WTC11 (cell line): Measurements from ENCODE around the gene LY6G6C. TPM values are rescaled to one million over a fixed set of nuclear protein-coding genes. Genes with fewer than 3 reads are reported as not detected.

Experiments
- ATAC-seq: fragments of 200-7000 bp; cut with Tn5 transposase; 2 replicates; pipeline ENCODE4 v1.10.0; 2021; ENCODE audit warnings: mild to moderate bottlenecking, moderate library complexity
- Bru-seq: library from RNA; stranded (reverse); fragments of 400-500 nt; gene quantifications from one replicate; lab custom pipeline; 2021; lab: Mats Ljungman, UMichigan
- CTCF ChIA-PET: fragments of 300-600 bp; sonication (Branson Sonifier 250); formaldehyde crosslinking; loops from one replicate; lab custom pipeline; 2021; ENCODE audit warnings: antibody characterized with exemption; lab: Charles Lee
- POLR2A ChIA-PET: fragments of 350-600 bp; sonication (Branson Sonifier 250); formaldehyde crosslinking; loops from one replicate; lab custom pipeline; 2021; ENCODE audit warnings: antibody characterized with exemption; lab: Charles Lee
- DNase-seq: peaks from one replicate; pipeline ENCODE4 v3.0.0; 2021; ENCODE audit warnings: low spot score
- H3K27ac Mint-ChIP-seq: 2 replicates; pipeline ENCODE4 v1.8.0; 2021; ENCODE audit warnings: mixed read lengths
- H3K27me3 Mint-ChIP-seq: 2 replicates; pipeline ENCODE4 v1.8.0; 2021; ENCODE audit warnings: low read depth, mild to moderate bottlenecking, moderate library complexity, mixed read lengths
- H3K36me3 Mint-ChIP-seq: 2 replicates; pipeline ENCODE4 v1.8.0; 2021; ENCODE audit warnings: mixed read lengths
- H3K4me1 Mint-ChIP-seq: 2 replicates; pipeline ENCODE4 v1.8.0; 2022; ENCODE audit warnings: mixed read lengths
- H3K4me3 Mint-ChIP-seq: 2 replicates; pipeline ENCODE4 v1.8.0; 2021; ENCODE audit warnings: mild to moderate bottlenecking, moderate library complexity, mixed read lengths
- H3K9me3 Mint-ChIP-seq: 2 replicates; pipeline ENCODE4 v1.8.0; 2021; ENCODE audit warnings: mixed read lengths
- CREM ChIP-seq: sonication (generic); formaldehyde crosslinking; IDR thresholded peaks from 2 replicates; pipeline ENCODE4 v1.8.1; 2022; ENCODE audit warnings: mild to moderate bottlenecking, missing genetic modification reagents, moderate library complexity
- FOXK1 ChIP-seq: sonication (generic); formaldehyde crosslinking; IDR thresholded peaks from 2 replicates; pipeline ENCODE4 v1.8.0; 2022; ENCODE audit warnings: mild to moderate bottlenecking, moderate library complexity, missing genetic modification reagents
- GABPB1 ChIP-seq: sonication (generic); formaldehyde crosslinking; IDR thresholded peaks from 2 replicates; pipeline ENCODE4 v1.8.1; 2023; ENCODE audit warnings: mild to moderate bottlenecking, missing genetic modification reagents
- GTF2I ChIP-seq: fragments of 250-450 bp; sonication (Bioruptor Pico); conservative IDR thresholded peaks from 2 replicates; pipeline ENCODE4 v1.4.0; 2021; ENCODE audit warnings: mild to moderate bottlenecking
- JUN ChIP-seq: sonication (generic); formaldehyde crosslinking; IDR thresholded peaks from 2 replicates; pipeline ENCODE4 v1.8.0; 2023; ENCODE audit warnings: mild to moderate bottlenecking, missing genetic modification reagents
- KAT7 ChIP-seq: sonication (generic); formaldehyde crosslinking; IDR thresholded peaks from 2 replicates; pipeline ENCODE4 v1.8.1; 2023; ENCODE audit warnings: missing genetic modification reagents, mild to moderate bottlenecking, borderline replicate concordance
- NFYB ChIP-seq: sonication (generic); formaldehyde crosslinking; conservative IDR thresholded peaks from 2 replicates; pipeline ENCODE4 v1.8.0; 2022; ENCODE audit warnings: low read depth, missing genetic modification reagents
- RORB ChIP-seq: fragments of 250-450 bp; sonication (Bioruptor Pico); IDR thresholded peaks from 2 replicates; pipeline ENCODE4 v1.9.0; 2021; ENCODE audit warnings: mild to moderate bottlenecking
- SOX15 ChIP-seq: fragments of 250-450 bp; sonication (Bioruptor Pico); IDR thresholded peaks from 2 replicates; pipeline ENCODE4 v1.9.0; 2021; ENCODE audit warnings: mild to moderate bottlenecking
- SP1 ChIP-seq: sonication (generic); formaldehyde crosslinking; conservative IDR thresholded peaks from 2 replicates; pipeline ENCODE4 v1.8.1; 2022; ENCODE audit warnings: missing genetic modification reagents
- TEAD1 ChIP-seq: sonication (generic); formaldehyde crosslinking; IDR thresholded peaks from 2 replicates; pipeline ENCODE4 v1.8.0; 2022; ENCODE audit warnings: mild to moderate bottlenecking, missing genetic modification reagents
- ZNF263 ChIP-seq: sonication (generic); formaldehyde crosslinking; IDR thresholded peaks from 2 replicates; pipeline ENCODE4 v1.8.1; 2022; ENCODE audit warnings: low read depth, mild to moderate bottlenecking, moderate library complexity, missing genetic modification reagents
- long read RNA-seq, 3 experiments: library from RNA in 1 of 3; library from capped mRNA in 1 of 3; library from polyadenylated mRNA in 1 of 3; unstranded in 2 of 3; stranded (forward) in 1 of 3; transcript quantifications; one replicate each; pipeline ENCODE4 v2.0.0, GENCODE V29; 2021
- total RNA-seq: library from RNA; stranded (reverse); gene quantifications from 3 replicates; pipeline ENCODE4 v1.2.3, GENCODE V29; 2021
- TF ChIP-seq, protein P1 (sequence below): sonication (generic); formaldehyde crosslinking; conservative IDR thresholded peaks from 2 replicates; pipeline ENCODE4 v1.8.1; 2022; ENCODE audit warnings: mild to moderate bottlenecking, missing genetic modification reagents
- TF ChIP-seq, protein P2 (sequence below): sonication (generic); formaldehyde crosslinking; IDR thresholded peaks from 2 replicates; pipeline ENCODE4 v1.8.1; 2023; ENCODE audit warnings: mild to moderate bottlenecking, missing genetic modification reagents
- TF ChIP-seq, protein P3 (sequence below): sonication (generic); formaldehyde crosslinking; IDR thresholded peaks from 2 replicates; pipeline ENCODE4 v1.8.1; 2023; ENCODE audit warnings: mild to moderate bottlenecking, missing genetic modification reagents, borderline replicate concordance

Gene LY6G6C, protein sequence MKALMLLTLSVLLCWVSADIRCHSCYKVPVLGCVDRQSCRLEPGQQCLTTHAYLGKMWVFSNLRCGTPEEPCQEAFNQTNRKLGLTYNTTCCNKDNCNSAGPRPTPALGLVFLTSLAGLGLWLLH
- 0.21 to 0.35 TPM in 2 of 3 replicates, not detected in the other for total RNA-seq
- Bru-seq, nascent RNA, result percentile 11 among the genes with signal in this experiment
- long read RNA-seq, experiment 1, result 0 reads
- long read RNA-seq, experiment 2, result 0 reads
- long read RNA-seq, experiment 3, result 0 reads

DNA sequence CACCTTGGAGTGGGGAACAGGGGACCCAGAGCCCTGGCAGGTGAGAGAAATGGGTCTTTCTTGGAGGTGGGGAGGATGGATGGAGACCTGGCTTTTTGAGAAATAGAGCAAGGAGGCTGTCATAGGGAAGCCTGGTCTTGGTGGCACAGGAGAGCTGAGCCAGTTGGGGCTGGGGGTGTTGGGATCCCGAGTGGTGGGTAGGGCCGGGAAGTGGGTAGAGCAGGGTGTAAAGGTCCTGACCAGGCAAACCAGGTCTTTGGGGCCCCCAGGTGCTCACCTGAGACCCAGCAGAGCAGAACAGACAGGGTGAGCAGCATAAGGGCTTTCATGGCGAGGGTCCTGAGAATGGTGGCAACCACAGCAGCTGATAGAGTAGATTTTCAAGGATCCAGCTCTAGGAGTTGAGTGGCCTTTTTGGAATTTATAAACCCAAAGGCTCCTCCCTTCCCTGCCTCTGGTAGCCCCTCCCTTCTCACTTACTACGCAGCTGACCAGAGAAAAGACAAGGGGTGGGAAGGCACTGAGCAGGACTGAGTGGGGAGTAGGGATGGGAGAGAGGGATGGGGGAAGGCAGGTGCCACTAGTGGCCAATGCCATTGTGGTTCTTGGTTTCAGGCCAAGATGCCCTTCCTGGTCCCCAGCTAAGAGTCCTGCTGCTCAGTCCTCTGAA is at the start of gene LY6G6C:
LY6G6C (minus strand) TSS at position 396 of the 670 bp plus-strand sequence; CDS start at position 329, 67 bp downstream.
- DNase-seq, result no peak

DNA sequence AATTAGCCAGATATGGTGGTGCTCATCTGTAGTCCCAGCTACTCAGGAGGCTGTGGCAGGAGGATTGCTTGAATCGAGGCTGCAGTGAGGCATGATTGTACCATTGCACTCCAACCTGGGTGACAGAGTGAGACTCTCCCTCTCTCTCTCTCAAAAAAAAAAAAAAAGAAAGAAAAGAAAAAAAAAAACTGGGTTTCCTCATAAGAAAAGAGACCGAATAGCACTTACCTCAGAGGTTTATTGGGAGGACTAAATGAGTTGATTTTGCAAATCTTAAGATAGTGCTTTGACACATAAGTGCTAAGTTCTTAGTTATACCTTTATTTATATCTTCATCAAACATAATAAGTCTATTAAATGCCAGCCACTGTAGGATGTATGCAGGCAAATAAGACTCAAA is 49.3 kb upstream of the LY6G6C start:
- no peak for ATAC-seq
- ChIA-PET CTCF (interaction anchor here (1.4 to 2.6 kb wide), 9 partner anchors 9 to 105 kb away, joined by 4 to 66 read pairs (median 10); partner anchors contain the start of genes CSNK2B, DDAH2 and NEU1), POLR2A (no interaction called here)
- H3K4me3 Mint-ChIP-seq, result no peak overlapping the region
- no peak overlapping the region for H3K27ac Mint-ChIP-seq
- H3K27me3 Mint-ChIP-seq, result no peaks in the 10 kb centered on the region; the same call in 1 of the 2 replicates
- peaks cover 9% of the 10 kb centered on the region for H3K4me1 Mint-ChIP-seq
- no peak for TF ChIP-seq FOXK1
- H3K9me3 Mint-ChIP-seq, result no peaks in the 10 kb centered on the region
- DNase-seq, result no peak
- H3K36me3 Mint-ChIP-seq, result no peaks in the 10 kb centered on the region

More for the DNA sequence above, at the start of gene LY6G6C:
- H3K9me3 Mint-ChIP-seq, result no peaks in the 10 kb centered on the region
- ChIA-PET CTCF (interaction anchor here (0.8 kb wide), 1 partner anchor 22 kb away, joined by 3 read pairs; no protein-coding TSS in a partner anchor), POLR2A (no interaction called here)
- H3K4me3 Mint-ChIP-seq, result no peak within 1 kb of the TSS
- no peak within 1 kb of the TSS; the same call in 1 of the 2 replicates for H3K27ac Mint-ChIP-seq
- H3K36me3 Mint-ChIP-seq, result peaks cover 2% of the 10 kb centered on the region
- H3K27me3 Mint-ChIP-seq, result peaks cover 4% of the 10 kb centered on the region; the same call in 1 of the 2 replicates
- TF ChIP-seq TEAD1, result no peak
- TF ChIP-seq KAT7 (CRISPR knock-in tag), result no peak
- TF ChIP-seq, protein P1, sequence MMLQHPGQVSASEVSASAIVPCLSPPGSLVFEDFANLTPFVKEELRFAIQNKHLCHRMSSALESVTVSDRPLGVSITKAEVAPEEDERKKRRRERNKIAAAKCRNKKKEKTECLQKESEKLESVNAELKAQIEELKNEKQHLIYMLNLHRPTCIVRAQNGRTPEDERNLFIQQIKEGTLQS (CRISPR knock-in tag), result no peak
- TF ChIP-seq NFYB (CRISPR knock-in tag), result no peak
- no peak for TF ChIP-seq ZNF263 (CRISPR knock-in tag)
- no peak for TF ChIP-seq RORB
- no peak for TF ChIP-seq GTF2I
- TF ChIP-seq, protein P2, sequence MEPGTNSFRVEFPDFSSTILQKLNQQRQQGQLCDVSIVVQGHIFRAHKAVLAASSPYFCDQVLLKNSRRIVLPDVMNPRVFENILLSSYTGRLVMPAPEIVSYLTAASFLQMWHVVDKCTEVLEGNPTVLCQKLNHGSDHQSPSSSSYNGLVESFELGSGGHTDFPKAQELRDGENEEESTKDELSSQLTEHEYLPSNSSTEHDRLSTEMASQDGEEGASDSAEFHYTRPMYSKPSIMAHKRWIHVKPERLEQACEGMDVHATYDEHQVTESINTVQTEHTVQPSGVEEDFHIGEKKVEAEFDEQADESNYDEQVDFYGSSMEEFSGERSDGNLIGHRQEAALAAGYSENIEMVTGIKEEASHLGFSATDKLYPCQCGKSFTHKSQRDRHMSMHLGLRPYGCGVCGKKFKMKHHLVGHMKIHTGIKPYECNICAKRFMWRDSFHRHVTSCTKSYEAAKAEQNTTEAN, result no peak
- no peak for TF ChIP-seq JUN (CRISPR knock-in tag)
- TF ChIP-seq CREM, result no peak
- TF ChIP-seq SOX15 (CRISPR knock-in tag), result no peak
- TF ChIP-seq, protein P3, sequence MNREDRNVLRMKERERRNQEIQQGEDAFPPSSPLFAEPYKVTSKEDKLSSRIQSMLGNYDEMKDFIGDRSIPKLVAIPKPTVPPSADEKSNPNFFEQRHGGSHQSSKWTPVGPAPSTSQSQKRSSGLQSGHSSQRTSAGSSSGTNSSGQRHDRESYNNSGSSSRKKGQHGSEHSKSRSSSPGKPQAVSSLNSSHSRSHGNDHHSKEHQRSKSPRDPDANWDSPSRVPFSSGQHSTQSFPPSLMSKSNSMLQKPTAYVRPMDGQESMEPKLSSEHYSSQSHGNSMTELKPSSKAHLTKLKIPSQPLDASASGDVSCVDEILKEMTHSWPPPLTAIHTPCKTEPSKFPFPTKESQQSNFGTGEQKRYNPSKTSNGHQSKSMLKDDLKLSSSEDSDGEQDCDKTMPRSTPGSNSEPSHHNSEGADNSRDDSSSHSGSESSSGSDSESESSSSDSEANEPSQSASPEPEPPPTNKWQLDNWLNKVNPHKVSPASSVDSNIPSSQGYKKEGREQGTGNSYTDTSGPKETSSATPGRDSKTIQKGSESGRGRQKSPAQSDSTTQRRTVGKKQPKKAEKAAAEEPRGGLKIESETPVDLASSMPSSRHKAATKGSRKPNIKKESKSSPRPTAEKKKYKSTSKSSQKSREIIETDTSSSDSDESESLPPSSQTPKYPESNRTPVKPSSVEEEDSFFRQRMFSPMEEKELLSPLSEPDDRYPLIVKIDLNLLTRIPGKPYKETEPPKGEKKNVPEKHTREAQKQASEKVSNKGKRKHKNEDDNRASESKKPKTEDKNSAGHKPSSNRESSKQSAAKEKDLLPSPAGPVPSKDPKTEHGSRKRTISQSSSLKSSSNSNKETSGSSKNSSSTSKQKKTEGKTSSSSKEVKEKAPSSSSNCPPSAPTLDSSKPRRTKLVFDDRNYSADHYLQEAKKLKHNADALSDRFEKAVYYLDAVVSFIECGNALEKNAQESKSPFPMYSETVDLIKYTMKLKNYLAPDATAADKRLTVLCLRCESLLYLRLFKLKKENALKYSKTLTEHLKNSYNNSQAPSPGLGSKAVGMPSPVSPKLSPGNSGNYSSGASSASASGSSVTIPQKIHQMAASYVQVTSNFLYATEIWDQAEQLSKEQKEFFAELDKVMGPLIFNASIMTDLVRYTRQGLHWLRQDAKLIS, result no peak
- peaks cover 19% of the 10 kb centered on the region for H3K4me1 Mint-ChIP-seq
- no peak for ATAC-seq

DNA sequence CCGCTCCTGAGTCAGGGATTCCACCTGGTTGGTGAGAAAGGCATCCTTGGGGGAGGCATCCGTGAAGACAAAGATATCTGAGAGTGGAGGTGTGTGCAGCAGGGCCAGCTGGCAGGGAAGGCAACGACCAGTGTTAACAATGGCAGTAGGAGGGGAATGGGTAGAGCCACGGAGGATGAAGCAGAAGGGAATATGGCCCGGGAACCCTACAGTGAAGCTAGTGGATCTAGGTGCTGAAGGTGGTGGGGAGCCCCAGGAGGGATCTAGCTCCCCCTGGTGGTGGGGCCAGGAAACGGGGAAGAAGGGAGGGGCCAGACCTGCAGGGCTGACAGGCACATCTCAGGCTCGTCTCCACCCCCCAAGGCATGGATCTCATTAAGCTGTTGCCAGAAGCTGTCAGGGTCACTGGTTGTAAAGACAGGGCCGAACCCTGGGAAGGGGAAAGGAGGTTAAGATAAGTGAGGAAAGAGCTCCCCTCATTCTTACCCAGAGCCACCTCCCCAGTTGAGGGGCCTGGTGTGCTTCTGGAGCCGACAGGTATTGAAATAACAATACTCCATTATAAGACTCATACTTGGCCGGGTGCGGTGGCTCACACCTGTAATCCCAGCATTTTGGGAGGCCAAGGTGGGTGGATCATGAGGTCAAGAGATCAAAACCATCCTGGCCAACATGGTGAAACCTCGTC is 48.3 kb upstream of the LY6G6C start:
- Mint-ChIP-seq H3K36me3 (no peaks in the 10 kb centered on the region), H3K27ac (no peak overlapping the region), H3K27me3 (no peaks in the 10 kb centered on the region; the same call in 1 of the 2 replicates), H3K9me3 (no peaks in the 10 kb centered on the region), H3K4me3 (no peak overlapping the region), H3K4me1 (peaks cover 14% of the 10 kb centered on the region)
- peak; percentile 66 for ATAC-seq
- POLR2A ChIA-PET, result interaction anchor here (0.6 to 1.4 kb wide), 9 partner anchors 30 to 179 kb away, joined by 3 to 7 read pairs (median 4); partner anchors contain the start of genes DDAH2, HSPA1B and MSH5
- peak; percentile 93 for DNase-seq
- CTCF ChIA-PET, result interaction anchor here (0.5 to 2.6 kb wide), 63 partner anchors 8 to 865 kb away, joined by 3 to 66 read pairs (median 5); partner anchors contain the start of genes ABHD16A, ATP6V1G2, BAG6 and C6orf47
- TF ChIP-seq, protein P3, result no peak
- TF ChIP-seq GABPB1, result peak; percentile 57; the same call in 1 of the 2 replicates
- TF ChIP-seq, protein P2, result peak; percentile 64; the same call in 1 of the 2 replicates
- TF ChIP-seq CREM, result no peak
- no peak for TF ChIP-seq KAT7 (CRISPR knock-in tag)
- peak; percentile 65 for TF ChIP-seq SP1 (CRISPR knock-in tag)
- TF ChIP-seq ZNF263 (CRISPR knock-in tag), result no peak
